K562 (cell line): ENCODE measurements around the gene NES. TPM values are rescaled to one million over a fixed set of nuclear protein-coding genes. Genes with fewer than 3 reads are reported as not detected.
A peak's percentile ranks its signal among the peaks of the same experiment; 100 is the strongest.

Experiments used
- ARNT ChIP-seq, 2 experiments: fragments of 450-650 bp; IDR thresholded peaks; 2 replicates each; pipeline ENCODE4 v1.6.1; 2016; ENCODE audit warnings: mild to moderate bottlenecking in 1 of 2
- CAMTA2 ChIP-seq: fragments of 250-450 bp; sonication (Bioruptor Pico); conservative IDR thresholded peaks from 2 replicates; pipeline ENCODE4 v1.5.1; 2022
- COPS2 ChIP-seq: fragments of 450-650 bp; conservative IDR thresholded peaks from 2 replicates; pipeline ENCODE4 v1.6.1; 2016; ENCODE audit warnings: mild to moderate bottlenecking, moderate library complexity
- DACH1 ChIP-seq: fragments of 450-650 bp; IDR thresholded peaks from 2 replicates; pipeline ENCODE4 v1.6.1; 2018; ENCODE audit not compliant: partially characterized antibody
- E2F6 ChIP-seq, 2 experiments: IDR thresholded peaks; 2 replicates each; pipeline ENCODE4 v1.6.1; 2011; ENCODE audit warnings: borderline replicate concordance in 1 of 2, control low read depth in 1 of 2, low read depth in 1 of 2, low read length in 1 of 2, mild to moderate bottlenecking in 1 of 2, mixed read lengths in 1 of 2, moderate library complexity in 1 of 2; ENCODE audit not compliant: insufficient read depth in 1 of 2, insufficient read length in 1 of 2, poor library complexity in 1 of 2, severe bottlenecking in 1 of 2; ENCODE audit errors: extremely low read depth in 1 of 2
- HOMEZ ChIP-seq: fragments of 250-450 bp; sonication (Bioruptor Pico); IDR thresholded peaks from 2 replicates; pipeline ENCODE4 v1.4.0; 2020; ENCODE audit warnings: mild to moderate bottlenecking, moderate library complexity
- KLF1 ChIP-seq: fragments of 450-650 bp; IDR thresholded peaks from 2 replicates; pipeline ENCODE4 v1.6.1; 2016; ENCODE audit warnings: missing genetic modification characterization, missing compliant biosample characterization
- MCM5 ChIP-seq: fragments of 450-650 bp; IDR thresholded peaks from 2 replicates; pipeline ENCODE4 v1.6.1; 2016; ENCODE audit warnings: low read depth
- MYC ChIP-seq, 2 experiments: fragments of 250-450 bp in 1 of 2; sonication (Bioruptor Pico) in 1 of 2; IDR thresholded peaks; 2 replicates each; pipeline versions ENCODE4 v1.5.1 to v1.6.1; 2012 to 2021; ENCODE audit warnings: low read depth in 2 of 2, borderline replicate concordance in 1 of 2, improper control_type of control experiment in 1 of 2, low read length in 1 of 2, mild to moderate bottlenecking in 1 of 2, moderate library complexity in 1 of 2
- NR1H2 ChIP-seq: sonication (generic); formaldehyde crosslinking; IDR thresholded peaks from 2 replicates; pipeline ENCODE4 v1.4.0; 2020; ENCODE audit warnings: mild to moderate bottlenecking, missing genetic modification reagents
- NR2F6 ChIP-seq: fragments of 450-650 bp; formaldehyde crosslinking; IDR thresholded peaks from 2 replicates; pipeline ENCODE4 v1.4.0; 2020; ENCODE audit warnings: mild to moderate bottlenecking
- SMAD1 ChIP-seq: fragments of 150-350 bp; IDR thresholded peaks from 2 replicates; pipeline ENCODE4 v1.6.1; 2014; ENCODE audit warnings: low read length, low read depth; ENCODE audit not compliant: partially characterized antibody
- SMARCB1 ChIP-seq: IDR thresholded peaks from 2 replicates; pipeline ENCODE4 v1.6.1; 2011; ENCODE audit warnings: improper control_type of control experiment, low read depth; ENCODE audit not compliant: insufficient read length
- SNIP1 ChIP-seq: fragments of 450-650 bp; IDR thresholded peaks from 2 replicates; pipeline ENCODE4 v1.7.1; 2017; ENCODE audit warnings: low read depth, mild to moderate bottlenecking
- TAF1 ChIP-seq: IDR thresholded peaks from 2 replicates; pipeline ENCODE4 v1.6.1; 2011; ENCODE audit warnings: mild to moderate bottlenecking, low read length, moderate library complexity; ENCODE audit not compliant: insufficient read depth, control insufficient read depth, severe bottlenecking; ENCODE audit errors: extremely low read depth
- TBP ChIP-seq: optimal IDR thresholded peaks from 2 replicates; pipeline ENCODE3; 2011; ENCODE audit warnings: low read depth, low read length, improper control_type of control experiment
- WHSC1 ChIP-seq: IDR thresholded peaks from one replicate; pipeline ENCODE4 v1.6.1; 2012; ENCODE audit warnings: low read length, control low read depth, inconsistent platforms
- ZKSCAN8 ChIP-seq: fragments of 200-800 bp; sonication (Bioruptor generic); IDR thresholded peaks from 2 replicates; pipeline ENCODE4 v1.6.1; 2016; ENCODE audit warnings: missing genetic modification characterization, missing compliant biosample characterization
- ZMIZ1 ChIP-seq, 2 experiments: fragments of 150-350 bp in 1 of 2; IDR thresholded peaks; 2 replicates each; pipeline ENCODE4 v1.6.1; 2012 to 2016; ENCODE audit warnings: low read depth in 2 of 2, low read length in 2 of 2, mild to moderate bottlenecking in 1 of 2, moderate library complexity in 1 of 2
- ZNF445 ChIP-seq: fragments of 250-450 bp; sonication (Bioruptor Pico); IDR thresholded peaks from 2 replicates; pipeline ENCODE4 v1.4.0; 2020; ENCODE audit warnings: low read depth, mild to moderate bottlenecking, moderate library complexity
- ZNF699 ChIP-seq: fragments of 250-450 bp; sonication (Bioruptor Pico); IDR thresholded peaks from 2 replicates; pipeline ENCODE4 v1.8.0; 2021; ENCODE audit warnings: mild to moderate bottlenecking, moderate library complexity; ENCODE audit not compliant: insufficient replicate concordance
- polyA plus RNA-seq, 8 experiments: library from polyadenylated mRNA; depleted of rRNA in 4 of 8; stranded (reverse) in 5 of 8; unstranded in 3 of 8; fragments of >200 nt; fragmentation: Nextera tagmentation in 2 of 8; fragmentation: Illumina TruSeq in 1 of 8; extraction: Ambion mirVana in 2 of 8; extraction: Trizol in 1 of 8; gene quantifications; 2 replicates each; pipeline versions ENCODE4 v1.2.1 to v1.2.3, GENCODE V29; 2011 to 2014; ENCODE audit warnings: inconsistent platforms in 1 of 8, missing spikeins in 1 of 8
- total RNA-seq, 7 experiments: library from RNA; depleted of rRNA in 6 of 7; stranded (reverse); fragments of >200 nt in 6 of 7; fragmentation: Illumina TruSeq in 2 of 7; extraction: Trizol in 2 of 7; gene quantifications; 2 replicates each; pipeline versions ENCODE4 v1.2.1 to v1.2.3, GENCODE V29; 2011 to 2021; ENCODE audit warnings: low replicate concordance in 1 of 7

Gene NES
- total and polyA plus RNA-seq, 9 of the 15 experiments (the other 6 are each of a cell fraction or from before 2014, with no cell fraction given): 0.10 to 8.6 (median 4.2) TPM

- peak; percentile 65 for TF ChIP-seq TBP
- no peak for TF ChIP-seq DACH1
- TF ChIP-seq ZNF445 (CRISPR knock-in tag): 0 out of 2 replicates have a peak, but pooled peaks have one; percentile 22
- TF ChIP-seq E2F6 (IDR thresholded peaks at IDR 0.05; ENCODE audit: borderline replicate concordance in 1 of 2, extremely low read depth in 1 of 2, insufficient read depth in 1 of 2, insufficient read length in 1 of 2, low read depth in 1 of 2, low read length in 1 of 2, poor library complexity in 1 of 2, severe bottlenecking in 1 of 2): peak; percentile 95 to 99
- TF ChIP-seq HOMEZ (CRISPR knock-in tag): no peak
- TF ChIP-seq ZNF699 (CRISPR knock-in tag): no peak
- TF ChIP-seq KLF1 (tag): no peak
- TF ChIP-seq COPS2: no peak
- no peak for TF ChIP-seq ARNT (IDR thresholded peaks at IDR 0.05)
- no peak for TF ChIP-seq SMAD1
- TF ChIP-seq MYC (IDR thresholded peaks at IDR 0.05; ENCODE audit: low read depth, low read length): peak; percentile 56
- no peak for TF ChIP-seq MYC (CRISPR knock-in tag; IDR thresholded peaks at IDR 0.05; ENCODE audit: borderline replicate concordance, low read depth)
- TF ChIP-seq TAF1: peak; percentile 82
- TF ChIP-seq ZMIZ1 (IDR thresholded peaks at IDR 0.05; ENCODE audit: low read depth in 2 of 2, low read length in 2 of 2): no peak
- TF ChIP-seq MCM5: no peak
- TF ChIP-seq CAMTA2 (CRISPR knock-in tag): no peak
- TF ChIP-seq WHSC1: no peak
- TF ChIP-seq SMARCB1: no peak
- TF ChIP-seq NR2F6 (CRISPR knock-in tag): no peak
- TF ChIP-seq ZKSCAN8 (CRISPR knock-in tag): no peak
- TF ChIP-seq SNIP1: no peak
- 0 out of 2 replicates have a peak, but pooled peaks have one; percentile 75 for TF ChIP-seq NR1H2 (CRISPR knock-in tag)
Measured at GRCh38 chr1:156623946-156624813, 53.0 kb downstream of the NES start (continued).
